Motor neuron (in vitro differentiated cells): Measurements from ENCODE around the gene CASKIN2. TPM values are rescaled to one million over a fixed set of nuclear protein-coding genes. Genes with fewer than 3 reads are reported as not detected.
A peak's percentile ranks its signal among the peaks of the same experiment; 100 is the strongest.

ENCODE experiments used
- ATAC-seq, 8 experiments: fragments of 200-7000 bp; cut with Tn5 transposase; replicated peaks in 6 of 8; 2 replicates each; pipeline ENCODE4 v1.8.0; 2021; ENCODE audit warnings: mild to moderate bottlenecking in 8 of 8, moderate library complexity in 8 of 8
- H3K27ac ChIP-seq, 2 donors: fragments of 250-450 bp; sonication (Bioruptor Pico); 2 replicates each; pipeline ENCODE4 v1.9.0; 2021; ENCODE audit warnings: antibody characterized with exemption in 2 of 2, mild to moderate bottlenecking in 2 of 2, moderate library complexity in 1 of 2
- H3K4me1 ChIP-seq, 2 donors: fragments of 250-450 bp; sonication (Bioruptor Pico); replicated peaks in 1 of 2; 2 replicates each; pipeline ENCODE4 v1.6.1; 2021; ENCODE audit warnings: antibody characterized with exemption in 2 of 2, mild to moderate bottlenecking in 2 of 2, moderate library complexity in 1 of 2
- H3K4me3 ChIP-seq, 5 donors: fragments of 250-450 bp; sonication (Bioruptor Pico); 2 replicates each; pipeline ENCODE4 v1.9.0; 2021; ENCODE audit warnings: antibody characterized with exemption in 5 of 5, mild to moderate bottlenecking in 5 of 5, moderate library complexity in 4 of 5
- WGBS, 10 experiments: fragments of 450-650 bp; shearing (Covaris generic); methylation state at CpG; one replicate each; pipeline ENCODE4 v1.0.0; 2022; 5-methylcytosine and 5-hydroxymethylcytosine counted together
- in situ Hi-C, 9 experiments: fragments of 400-800 bp; cut with MboI; loops; one replicate each; pipeline ENCODE4 v1.15.0; 2021; ENCODE audit warnings: low sequenced_read_pairs in 9 of 9, low pct_unique_long_range_greater_than_20kb in 2 of 9; ENCODE audit not compliant: unreplicated experiment in 9 of 9
- total RNA-seq, 8 experiments: library from RNA; unstranded; fragments of 300-600 nt; gene quantifications; 2 replicates each; pipeline versions ENCODE4 v1.2.3 to v1.2.4, GENCODE V29; 2022

CASKIN2 gene
- total RNA-seq, 8 experiments from 2014 or later = 2.2 to 10.8 (median 6.4) TPM

DNA sequence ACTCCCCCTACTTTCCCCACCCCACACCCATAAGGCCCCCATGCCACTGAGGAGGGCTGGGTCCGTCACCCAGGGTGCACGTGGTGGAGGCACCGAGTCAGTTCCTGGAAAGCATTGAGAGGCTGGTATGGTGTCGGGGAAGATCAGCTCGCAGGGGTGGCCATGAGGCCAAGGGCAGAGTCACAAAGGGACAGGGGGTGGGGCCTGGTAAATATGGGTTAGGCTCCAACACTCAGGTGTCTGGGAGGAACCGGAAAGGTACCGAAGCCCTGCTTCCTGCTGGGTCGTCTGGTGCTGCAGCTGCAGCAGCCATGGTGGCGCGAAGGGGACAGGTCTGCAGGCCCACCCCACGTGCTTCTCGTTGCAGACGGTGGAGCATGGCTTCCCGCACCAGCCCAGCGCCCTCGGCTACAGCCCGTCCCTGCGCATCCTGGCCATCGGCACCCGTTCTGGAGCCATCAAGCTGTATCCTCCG, 40.4 kb upstream of the CASKIN2 start:
- in situ Hi-C loops = no loop called here
- Histone ChIP-seq H3K27ac (no peak overlapping the region), H3K4me3 (no peak overlapping the region), H3K4me1 (peaks cover 4 to 25% of the 10 kb centered on the region in 2 donors)
- no CpG with 5 or more reads among the region's 21 CpGs for WGBS, 10 experiments
- no peak for ATAC-seq

GRCh38 chr17:75553295-75554110, 38.2 kb upstream of the CASKIN2 start:
- in situ Hi-C loops = no loop called here
- Histone ChIP-seq H3K4me1 (peaks cover 4 to 29% of the 10 kb centered on the region in 2 donors), H3K27ac (no peak overlapping the region), H3K4me3 (no peak overlapping the region)
- ATAC-seq = no peak
- WGBS, 10 experiments = 40 to 100% (median 91%) methylated on average over 1 to 5 of the region's 8 CpGs; no CpG with 5 or more reads in 3 of the 10 experiments

DNA sequence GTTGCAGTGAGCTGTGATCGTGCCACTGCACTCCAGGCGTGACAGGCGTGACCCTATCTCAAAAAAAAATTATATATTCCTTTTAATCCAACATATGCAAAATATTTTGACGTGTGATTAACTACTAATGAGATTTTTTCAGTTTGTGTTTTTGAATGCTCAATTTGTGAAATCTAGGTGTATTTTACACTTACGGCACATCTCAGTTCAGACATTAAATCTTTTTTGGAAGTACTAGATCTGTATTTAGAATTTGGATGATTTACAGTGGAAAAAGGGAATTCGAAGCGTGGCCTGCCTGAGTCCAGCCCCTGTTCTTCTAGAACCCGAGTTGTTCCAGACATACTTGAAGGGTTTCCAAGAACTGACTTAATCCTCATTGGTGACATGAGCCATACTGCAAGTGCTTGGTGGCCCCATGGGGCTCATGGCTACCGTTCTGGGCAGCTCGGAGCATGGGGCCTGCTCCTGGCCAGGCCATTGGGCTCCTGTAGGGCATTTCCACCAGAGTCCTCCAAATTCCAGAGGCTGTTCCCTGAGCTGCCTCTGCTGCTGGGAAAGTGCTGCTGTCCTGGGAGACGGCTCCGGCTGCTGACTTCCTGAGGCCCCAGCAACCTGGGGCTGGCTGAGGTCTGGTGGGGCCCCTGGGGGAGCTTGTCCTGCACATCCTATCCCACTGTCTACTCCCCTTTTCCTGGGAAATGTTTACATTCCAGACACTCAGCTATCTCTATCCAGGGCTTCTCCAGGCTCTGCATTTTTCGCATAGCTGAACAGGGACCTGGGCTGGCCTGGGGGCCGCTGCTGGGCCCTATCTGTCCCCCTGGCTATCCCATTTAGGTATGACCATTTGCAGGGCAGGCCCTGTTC, 37.3 kb upstream of the CASKIN2 start:
- peaks cover 4 to 25% of the 10 kb centered on the region in 2 donors for H3K4me1 ChIP-seq
- no peak overlapping the region for H3K4me3 ChIP-seq
- H3K27ac ChIP-seq = no peak overlapping the region
- 64 to 100% (median 86%) methylated on average over 1 to 10 of the region's 14 CpGs; no CpG with 5 or more reads in 3 of the 10 experiments for WGBS, 10 experiments
- ATAC-seq = peak in 3 of 8 experiments; percentile 45 to 74 (median 46)
- in situ Hi-C loops = no loop called here

DNA sequence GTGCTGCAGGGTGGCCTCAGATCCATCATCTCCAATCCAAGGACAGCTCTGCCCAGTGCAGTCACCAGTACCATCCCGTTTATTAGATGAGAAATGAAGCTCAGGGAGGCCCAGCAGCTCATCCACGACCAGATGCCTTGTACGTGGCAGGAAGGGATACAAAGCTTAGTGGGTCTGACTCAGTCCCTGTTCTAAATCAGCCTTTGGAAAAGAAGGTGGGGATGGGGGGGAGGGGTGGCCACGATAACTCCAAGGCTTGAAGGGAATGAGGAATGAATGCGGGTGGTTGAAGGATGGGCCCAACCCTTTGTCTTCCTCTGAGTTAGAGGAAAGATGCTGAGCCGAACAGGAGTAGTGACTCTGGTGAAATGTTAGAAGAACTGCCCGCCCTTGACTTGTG, 35.9 kb upstream of the CASKIN2 start:
- 30 to 100% (median 58%) methylated on average over 1 to 2 of the region's 7 CpGs; no CpG with 5 or more reads in 6 of the 10 experiments for WGBS, 10 experiments
- peaks cover 0 to 18% of the 10 kb centered on the region in 2 donors for H3K4me1 ChIP-seq
- H3K27ac ChIP-seq = no peak overlapping the region
- H3K4me3 ChIP-seq = no peak overlapping the region
- in situ Hi-C loops = no loop called here
- ATAC-seq = peak in 3 of 8 experiments; percentile 4 to 26 (median 15)

DNA sequence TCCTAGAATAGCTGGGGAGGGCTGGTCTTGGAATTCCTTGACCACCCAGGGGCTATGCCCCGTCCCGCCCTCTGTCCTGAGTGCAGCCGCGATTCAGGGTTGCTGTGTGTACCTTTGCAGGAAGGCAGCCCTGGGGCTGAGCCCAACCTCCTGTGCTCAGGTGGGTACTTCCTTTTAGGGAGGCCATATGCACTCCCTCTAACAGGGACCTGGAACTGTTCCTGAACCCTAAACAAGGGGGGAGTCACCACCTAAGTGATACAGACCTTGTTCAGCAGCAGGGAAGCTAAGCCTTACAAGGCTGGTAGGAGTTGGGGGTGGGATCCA, 34.8 kb upstream of the CASKIN2 start:
- ATAC-seq = peak in 1 of 8 experiments; percentile 4
- peaks cover 0 to 18% of the 10 kb centered on the region in 2 donors for H3K4me1 ChIP-seq
- in situ Hi-C loops = no loop called here
- H3K4me3 ChIP-seq = no peak overlapping the region
- no peak overlapping the region for H3K27ac ChIP-seq
- WGBS, 10 experiments = 92% methylated on average over 4 of the region's 4 CpGs; no CpG with 5 or more reads in 9 of the 10 experiments

DNA sequence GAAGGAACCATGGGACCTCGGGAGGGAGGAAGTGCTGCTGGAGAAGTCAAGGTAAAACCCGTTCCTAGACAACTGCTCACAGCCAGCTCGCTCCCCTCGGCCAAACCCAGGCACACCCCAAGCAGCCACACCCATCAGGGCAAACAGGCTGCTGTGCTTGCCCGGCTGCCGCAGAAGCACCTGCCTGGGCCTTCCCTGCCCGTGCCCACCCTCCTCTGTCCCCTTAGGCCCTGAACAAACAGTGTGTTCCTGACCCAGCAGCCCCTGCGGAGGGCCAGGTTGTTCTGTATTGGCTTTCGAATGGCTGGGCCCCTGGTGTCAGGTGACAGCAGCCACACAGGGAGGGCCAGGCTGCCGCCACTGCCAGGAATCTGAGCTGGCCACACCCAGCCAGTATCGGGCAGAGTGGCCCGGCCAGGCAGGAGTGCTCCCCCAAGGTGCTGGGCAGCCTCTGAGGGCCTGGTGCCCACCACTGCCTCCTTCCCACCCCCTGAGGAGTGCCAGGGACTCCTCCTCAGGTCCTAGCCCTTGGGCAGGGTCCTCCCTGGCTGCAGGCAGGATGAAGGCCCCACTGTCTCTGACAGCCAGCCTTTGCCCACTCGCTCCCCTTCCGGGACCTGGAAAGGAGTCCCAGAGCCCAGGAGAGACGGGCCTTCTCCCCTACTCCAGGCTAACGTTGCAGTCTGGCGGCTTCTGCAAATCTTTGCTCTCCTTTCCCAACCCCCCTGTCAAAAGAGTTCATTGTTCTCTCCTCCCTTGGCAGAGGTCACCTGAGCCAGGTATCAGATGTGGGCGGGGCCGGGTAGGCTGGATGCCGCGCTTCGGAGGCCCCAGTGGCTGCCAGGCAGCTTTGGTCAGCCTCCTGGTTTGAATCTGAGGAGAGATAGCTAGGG, 34.2 kb upstream of the CASKIN2 start:
- WGBS, 10 experiments = 12 to 79% (median 60%) methylated on average over 1 to 6 of the region's 22 CpGs; no CpG with 5 or more reads in 5 of the 10 experiments
- in situ Hi-C loops = no loop called here
- peak; percentile 67 to 95 (median 74) for ATAC-seq
- H3K4me3 ChIP-seq = no peak overlapping the region
- H3K4me1 ChIP-seq = peaks cover 0 to 18% of the 10 kb centered on the region in 2 donors
- no peak overlapping the region for H3K27ac ChIP-seq

- in situ Hi-C loops = no loop called here
- no peak overlapping the region for H3K4me3 ChIP-seq
- WGBS, 10 experiments = 40 to 100% (median 70%) methylated on average over 1 to 5 of the region's 5 CpGs; no CpG with 5 or more reads in 5 of the 10 experiments
- peak in 3 of 8 experiments; percentile 8 to 82 (median 60) for ATAC-seq
- H3K4me1 ChIP-seq = peaks cover 0 to 18% of the 10 kb centered on the region in 2 donors
- H3K27ac ChIP-seq = no peak overlapping the region
Measured at GRCh38 chr17:75548813-75549212, 33.5 kb upstream of the CASKIN2 start.

DNA sequence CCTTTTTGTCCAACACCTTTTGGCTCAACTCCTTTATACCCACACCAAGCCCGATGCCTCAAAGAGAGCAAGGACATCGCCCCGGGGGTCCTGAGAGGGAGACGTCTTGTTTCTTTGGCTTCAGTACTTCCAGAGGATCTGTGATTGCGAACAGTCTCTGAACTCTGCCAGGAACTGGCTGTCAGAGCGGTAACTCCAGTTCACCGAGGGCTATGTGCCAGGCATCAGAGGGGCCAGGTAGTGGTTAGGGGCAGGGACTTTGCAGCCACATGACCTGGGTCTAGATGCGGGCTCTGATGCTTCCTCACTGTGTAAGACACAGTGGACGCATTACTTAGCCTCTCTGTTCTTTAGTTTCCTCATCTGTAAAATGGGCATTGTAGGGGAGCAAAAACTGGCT, 31.8 kb upstream of the CASKIN2 start:
- peaks cover 0 to 8% of the 10 kb centered on the region in 2 donors for H3K4me1 ChIP-seq
- H3K27ac ChIP-seq = no peak overlapping the region
- no peak overlapping the region for H3K4me3 ChIP-seq
- no peak for ATAC-seq
- WGBS, 10 experiments = 0 to 100% (median 94%) methylated on average over 1 to 8 of the region's 9 CpGs; no CpG with 5 or more reads in 3 of the 10 experiments
- in situ Hi-C loops = no loop called here

GRCh38 chr17:75546181-75546580, 30.8 kb upstream of the CASKIN2 start:
- H3K4me3 ChIP-seq = no peak overlapping the region
- WGBS, 10 experiments = 73 to 100% methylated on average over 3 of the region's 13 CpGs; no CpG with 5 or more reads in 8 of the 10 experiments
- no peak overlapping the region for H3K27ac ChIP-seq
- peaks cover 0 to 4% of the 10 kb centered on the region in 2 donors for H3K4me1 ChIP-seq
- ATAC-seq = no peak
- in situ Hi-C loops = no loop called here

- in situ Hi-C loops = no loop called here
- Histone ChIP-seq H3K4me1 (peaks cover under 1 to 4% of the 10 kb centered on the region in 2 donors), H3K27ac (no peak overlapping the region), H3K4me3 (no peak overlapping the region)
- WGBS, 10 experiments = 0 to 50% methylated on average over 1 to 8 of the region's 8 CpGs; no CpG with 5 or more reads in 8 of the 10 experiments
- ATAC-seq = no peak
Measured at GRCh38 chr17:75544250-75544649, 28.9 kb upstream of the CASKIN2 start.

GRCh38 chr17:75542728-75543336, 27.5 kb upstream of the CASKIN2 start:
- H3K27ac ChIP-seq = no peak overlapping the region
- no peak overlapping the region for H3K4me3 ChIP-seq
- 61 to 100% (median 66%) methylated on average over 2 to 8 of the region's 15 CpGs; no CpG with 5 or more reads in 6 of the 10 experiments for WGBS, 10 experiments
- no peak for ATAC-seq
- peaks cover 0 to 4% of the 10 kb centered on the region in 2 donors for H3K4me1 ChIP-seq
- in situ Hi-C loops = no loop called here

DNA sequence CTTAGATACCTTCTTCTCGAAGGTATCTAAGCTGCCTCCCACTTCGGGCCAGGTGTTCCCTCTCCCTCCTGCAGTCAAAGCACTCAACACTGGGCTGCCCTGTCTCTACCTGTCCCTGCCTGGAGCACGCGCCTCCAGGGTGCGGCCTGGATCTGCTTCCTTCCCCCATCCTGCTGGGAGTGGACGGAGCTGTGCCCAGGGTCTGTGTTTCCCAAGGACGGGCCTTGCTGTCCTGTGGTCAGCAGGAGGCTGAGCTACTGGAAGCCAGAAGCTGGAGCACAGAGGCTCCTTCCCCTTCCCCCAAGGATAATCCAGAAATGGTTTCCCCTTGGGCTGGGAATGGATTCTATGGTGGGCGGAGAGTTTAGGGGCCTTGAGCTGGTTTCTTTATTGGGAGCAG, 26.9 kb upstream of the CASKIN2 start:
- ATAC-seq = no peak
- Histone ChIP-seq H3K27ac (no peak overlapping the region), H3K4me3 (no peak overlapping the region), H3K4me1 (peaks cover 0 to 4% of the 10 kb centered on the region in 2 donors)
- 60 to 100% (median 94%) methylated on average over 1 to 4 of the region's 8 CpGs; no CpG with 5 or more reads in 5 of the 10 experiments for WGBS, 10 experiments
- in situ Hi-C loops = no loop called here
